ENCODE results near the gene EBLN1.

EBLN1 gene

GRCh38 chr10:22217842-22218241 is at the start of gene EBLN1:
Gene EBLN1, minus strand, starts transcription at chr10:22218015. Its CDS starts 8,032 bp downstream, at chr10:22209983.
- H3K36me3 ChIP-seq (ENCODE audit: control insufficient read depth in 5 of 5, insufficient read depth in 5 of 5, low read length in 5 of 5) = no peaks in the 10 kb centered on the region
- H3K27ac ChIP-seq (ENCODE audit: low read depth, low read length) = no peak within 1 kb of the TSS
- H3K4me1 ChIP-seq (ENCODE audit: control insufficient read depth in 5 of 5, insufficient read depth in 5 of 5, low read length in 5 of 5) = no peaks in the 10 kb centered on the region
- peaks cover 0 to 3% (median 0%) of the 10 kb centered on the region in 5 donors for H3K27me3 ChIP-seq (ENCODE audit: control insufficient read depth in 5 of 5, insufficient read depth in 4 of 5, low read length in 5 of 5)
- no peak within 1 kb of the TSS for H3K9ac ChIP-seq (ENCODE audit: low read length in 5 of 5)
- no peak within 1 kb of the TSS for H3K4me3 ChIP-seq (ENCODE audit: low read depth in 1 of 5, low read length in 5 of 5)
- no peaks in the 10 kb centered on the region for H3K9me3 ChIP-seq (ENCODE audit: control insufficient read depth in 5 of 5, low read length in 5 of 5)

GRCh38 chr10:22265839-22266537 is 48.2 kb upstream of the EBLN1 start:
- no peaks in the 10 kb centered on the region for H3K9me3 ChIP-seq (ENCODE audit: control insufficient read depth in 5 of 5, low read length in 5 of 5)
- H3K9ac ChIP-seq (ENCODE audit: low read length in 5 of 5) = no peak overlapping the region
- H3K27me3 ChIP-seq (ENCODE audit: control insufficient read depth in 5 of 5, insufficient read depth in 4 of 5, low read length in 5 of 5) = peaks cover 0 to 4% (median 0%) of the 10 kb centered on the region in 5 donors
- H3K4me1 ChIP-seq (ENCODE audit: control insufficient read depth in 5 of 5, insufficient read depth in 5 of 5, low read length in 5 of 5) = no peaks in the 10 kb centered on the region
- H3K4me3 ChIP-seq (ENCODE audit: low read depth in 1 of 5, low read length in 5 of 5) = no peak overlapping the region
- no peaks in the 10 kb centered on the region for H3K36me3 ChIP-seq (ENCODE audit: control insufficient read depth in 5 of 5, insufficient read depth in 5 of 5, low read length in 5 of 5)
- H3K27ac ChIP-seq (ENCODE audit: low read depth, low read length) = no peak overlapping the region

- H3K27me3 ChIP-seq (ENCODE audit: control insufficient read depth in 5 of 5, insufficient read depth in 4 of 5, low read length in 5 of 5) = peaks cover 0 to 4% (median 0%) of the 10 kb centered on the region in 5 donors
- no peaks in the 10 kb centered on the region for H3K36me3 ChIP-seq (ENCODE audit: control insufficient read depth in 5 of 5, insufficient read depth in 5 of 5, low read length in 5 of 5)
- no peaks in the 10 kb centered on the region for H3K9me3 ChIP-seq (ENCODE audit: control insufficient read depth in 5 of 5, low read length in 5 of 5)
- H3K4me1 ChIP-seq (ENCODE audit: control insufficient read depth in 5 of 5, insufficient read depth in 5 of 5, low read length in 5 of 5) = no peaks in the 10 kb centered on the region
- H3K9ac ChIP-seq (ENCODE audit: low read length in 5 of 5) = no peak overlapping the region
- H3K4me3 ChIP-seq (ENCODE audit: low read depth in 1 of 5, low read length in 5 of 5) = no peak overlapping the region
- no peak overlapping the region for H3K27ac ChIP-seq (ENCODE audit: low read depth, low read length)
Measured at GRCh38 chr10:22263106-22263505, 45.3 kb upstream of the EBLN1 start.

- Histone ChIP-seq H3K27ac (ENCODE audit: low read depth, low read length) (no peak overlapping the region), H3K4me3 (ENCODE audit: low read depth in 1 of 5, low read length in 5 of 5) (no peak overlapping the region)
Measured at GRCh38 chr10:22259280-22259679, 41.5 kb upstream of the EBLN1 start.

GRCh38 chr10:22258471-22258870 is 40.7 kb upstream of the EBLN1 start:
- Histone ChIP-seq H3K27ac (ENCODE audit: low read depth, low read length) (no peak overlapping the region), H3K9ac (ENCODE audit: low read length in 5 of 5) (no peak overlapping the region), H3K4me3 (ENCODE audit: low read depth in 1 of 5, low read length in 5 of 5) (no peak overlapping the region), H3K9me3 (ENCODE audit: control insufficient read depth in 5 of 5, low read length in 5 of 5) (no peaks in the 10 kb centered on the region), H3K27me3 (ENCODE audit: control insufficient read depth in 5 of 5, insufficient read depth in 4 of 5, low read length in 5 of 5) (peaks cover 0 to 3% (median 0%) of the 10 kb centered on the region in 5 donors), H3K4me1 (ENCODE audit: control insufficient read depth in 5 of 5, insufficient read depth in 5 of 5, low read length in 5 of 5) (peaks cover 0 to 3% (median under 1%) of the 10 kb centered on the region in 5 donors), H3K36me3 (ENCODE audit: control insufficient read depth in 5 of 5, insufficient read depth in 5 of 5, low read length in 5 of 5) (no peaks in the 10 kb centered on the region)

More at GRCh38 chr10:22259280-22259679, 41.5 kb upstream of the EBLN1 start:
- H3K9me3 ChIP-seq (ENCODE audit: control insufficient read depth in 5 of 5, low read length in 5 of 5) = no peaks in the 10 kb centered on the region
- H3K9ac ChIP-seq (ENCODE audit: low read length in 5 of 5) = no peak overlapping the region
- no peaks in the 10 kb centered on the region for H3K4me1 ChIP-seq (ENCODE audit: control insufficient read depth in 5 of 5, insufficient read depth in 5 of 5, low read length in 5 of 5)
- no peaks in the 10 kb centered on the region for H3K36me3 ChIP-seq (ENCODE audit: control insufficient read depth in 5 of 5, insufficient read depth in 5 of 5, low read length in 5 of 5)
- H3K27me3 ChIP-seq (ENCODE audit: control insufficient read depth in 5 of 5, insufficient read depth in 4 of 5, low read length in 5 of 5) = peaks cover 0 to 4% (median 0%) of the 10 kb centered on the region in 5 donors

- peaks cover 0 to 3% (median 0%) of the 10 kb centered on the region in 5 donors for H3K27me3 ChIP-seq (ENCODE audit: control insufficient read depth in 5 of 5, insufficient read depth in 4 of 5, low read length in 5 of 5)
- peaks cover 0 to 24% (median 13%) of the 10 kb centered on the region in 5 donors for H3K4me1 ChIP-seq (ENCODE audit: control insufficient read depth in 5 of 5, insufficient read depth in 5 of 5, low read length in 5 of 5)
- H3K27ac ChIP-seq (ENCODE audit: low read depth, low read length) = peak overlapping the region; percentile 84
- H3K4me3 ChIP-seq (ENCODE audit: low read depth in 1 of 5, low read length in 5 of 5) = peak overlapping the region; percentile 35 to 97 (median 84)
- no peaks in the 10 kb centered on the region for H3K9me3 ChIP-seq (ENCODE audit: control insufficient read depth in 5 of 5, low read length in 5 of 5)
- H3K9ac ChIP-seq (ENCODE audit: low read length in 5 of 5) = peak overlapping the region in 4 of 5 donors; percentile 26 to 86 (median 82)
- no peaks in the 10 kb centered on the region for H3K36me3 ChIP-seq (ENCODE audit: control insufficient read depth in 5 of 5, insufficient read depth in 5 of 5, low read length in 5 of 5)
Measured at GRCh38 chr10:22253580-22253882, 35.7 kb upstream of the EBLN1 start.

- H3K4me1 ChIP-seq (ENCODE audit: control insufficient read depth in 5 of 5, insufficient read depth in 5 of 5, low read length in 5 of 5) = peaks cover 0 to 24% (median 13%) of the 10 kb centered on the region in 5 donors
- H3K9ac ChIP-seq (ENCODE audit: low read length in 5 of 5) = peak overlapping the region in 4 of 5 donors; percentile 57 to 86 (median 82)
- H3K36me3 ChIP-seq (ENCODE audit: control insufficient read depth in 5 of 5, insufficient read depth in 5 of 5, low read length in 5 of 5) = no peaks in the 10 kb centered on the region
- H3K27ac ChIP-seq (ENCODE audit: low read depth, low read length) = peak overlapping the region; percentile 84
- H3K27me3 ChIP-seq (ENCODE audit: control insufficient read depth in 5 of 5, insufficient read depth in 4 of 5, low read length in 5 of 5) = no peaks in the 10 kb centered on the region
- peak overlapping the region; percentile 45 to 97 (median 84) for H3K4me3 ChIP-seq (ENCODE audit: low read depth in 1 of 5, low read length in 5 of 5)
- no peaks in the 10 kb centered on the region for H3K9me3 ChIP-seq (ENCODE audit: control insufficient read depth in 5 of 5, low read length in 5 of 5)
Measured at GRCh38 chr10:22252801-22253579, 35.2 kb upstream of the EBLN1 start.

- Histone ChIP-seq H3K4me1 (ENCODE audit: control insufficient read depth in 5 of 5, insufficient read depth in 5 of 5, low read length in 5 of 5) (peaks cover 0 to 24% (median 13%) of the 10 kb centered on the region in 5 donors), H3K27me3 (ENCODE audit: control insufficient read depth in 5 of 5, insufficient read depth in 4 of 5, low read length in 5 of 5) (no peaks in the 10 kb centered on the region), H3K9ac (ENCODE audit: low read length in 5 of 5) (peak overlapping the region; percentile 57 to 86 (median 81)), H3K27ac (ENCODE audit: low read depth, low read length) (peak overlapping the region; percentile 84), H3K4me3 (ENCODE audit: low read depth in 1 of 5, low read length in 5 of 5) (peak overlapping the region; percentile 71 to 97 (median 89)), H3K9me3 (ENCODE audit: control insufficient read depth in 5 of 5, low read length in 5 of 5) (no peaks in the 10 kb centered on the region), H3K36me3 (ENCODE audit: control insufficient read depth in 5 of 5, insufficient read depth in 5 of 5, low read length in 5 of 5) (peaks cover 0 to under 1% (median 0%) of the 10 kb centered on the region in 5 donors)
Measured at GRCh38 chr10:22252224-22252800, 34.5 kb upstream of the EBLN1 start.

- H3K9me3 ChIP-seq (ENCODE audit: control insufficient read depth in 5 of 5, low read length in 5 of 5) = no peaks in the 10 kb centered on the region
Measured at GRCh38 chr10:22251751-22252223, 34.0 kb upstream of the EBLN1 start.

More at GRCh38 chr10:22251751-22252223, 34.0 kb upstream of the EBLN1 start:
- Histone ChIP-seq H3K4me1 (ENCODE audit: control insufficient read depth in 5 of 5, insufficient read depth in 5 of 5, low read length in 5 of 5) (peaks cover 0 to 24% (median 13%) of the 10 kb centered on the region in 5 donors), H3K27ac (ENCODE audit: low read depth, low read length) (peak overlapping the region; percentile 84), H3K27me3 (ENCODE audit: control insufficient read depth in 5 of 5, insufficient read depth in 4 of 5, low read length in 5 of 5) (no peaks in the 10 kb centered on the region), H3K4me3 (ENCODE audit: low read depth in 1 of 5, low read length in 5 of 5) (peak overlapping the region; percentile 71 to 97 (median 89)), H3K9ac (ENCODE audit: low read length in 5 of 5) (peak overlapping the region; percentile 57 to 86 (median 81)), H3K36me3 (ENCODE audit: control insufficient read depth in 5 of 5, insufficient read depth in 5 of 5, low read length in 5 of 5) (peaks cover 0 to 4% (median 0%) of the 10 kb centered on the region in 5 donors)
